OCI-LY3 (cell line): ENCODE measurements around the gene CTH.
"Not testable (repeated sequence)": the region's sequence is repeated elsewhere in the genome, so short reads cannot be mapped to it uniquely, and the experiment has no call there.

Source experiments
- H2AFZ ChIP-seq: fragments of 200-600, 300-600 bp; shearing (Covaris generic); 2 replicates; pipeline ENCODE4 v1.6.0; 2014; ENCODE audit warnings: antibody characterized with exemption, low read depth, low read length
- H3K27ac ChIP-seq: fragments of 200-600, 300-600 bp; sonication (generic); 2 replicates; pipeline ENCODE4 v1.5.1; 2014; ENCODE audit warnings: mild to moderate bottlenecking, low read length, moderate library complexity, mixed read lengths
- H3K27me3 ChIP-seq: fragments of 200-600, 300-600 bp; sonication (generic); 2 replicates; pipeline ENCODE4 v1.6.1; 2014; ENCODE audit warnings: low read depth, low read length, mixed read lengths
- H3K36me3 ChIP-seq: fragments of 200-600, 300-600 bp; sonication (generic); replicated peaks from 2 replicates; pipeline ENCODE3; 2014; ENCODE audit warnings: low read depth, low read length, mixed read lengths
- H3K4me1 ChIP-seq: fragments of 300-600, 200-600 bp; sonication (generic); 2 replicates; pipeline ENCODE4 v1.6.1; 2014; ENCODE audit warnings: low read length, mixed read lengths
- H3K4me2 ChIP-seq: fragments of 200-600, 300-600 bp; sonication (generic); 2 replicates; pipeline ENCODE4 v1.6.1; 2014; ENCODE audit warnings: low read length, mixed read lengths
- H3K4me3 ChIP-seq: fragments of 300-600, 200-600 bp; sonication (generic); 2 replicates; pipeline ENCODE4 v1.5.1; 2014; ENCODE audit warnings: antibody characterized with exemption, mild to moderate bottlenecking, low read length, moderate library complexity
- H3K79me2 ChIP-seq: fragments of 300-600, 200-600 bp; shearing (Covaris generic); 2 replicates; pipeline ENCODE4 v1.6.1; 2014; ENCODE audit warnings: mild to moderate bottlenecking, low read length, mixed read lengths
- H3K9ac ChIP-seq: fragments of 300-600, 200-600 bp; shearing (Covaris generic); 2 replicates; pipeline ENCODE4 v1.6.0; 2014; ENCODE audit warnings: mild to moderate bottlenecking, low read length, moderate library complexity
- H3K9me3 ChIP-seq: fragments of 200-600, 300-600 bp; shearing (Covaris generic); 2 replicates; pipeline ENCODE4 v1.6.1; 2014; ENCODE audit warnings: low read length, mixed read lengths; ENCODE audit not compliant: insufficient read depth
- H4K20me1 ChIP-seq: fragments of 200-600, 300-600 bp; sonication (generic); 2 replicates; pipeline ENCODE4 v1.6.1; 2016; ENCODE audit warnings: low read length, mixed read lengths; ENCODE audit not compliant: insufficient read depth
- CTCF ChIP-seq: fragments of 200-600, 300-600 bp; sonication (generic); IDR thresholded peaks from 2 replicates; pipeline ENCODE4 v1.5.1; 2014; ENCODE audit warnings: antibody characterized with exemption, low read length, low read depth
- EZH2phosphoT487 ChIP-seq: fragments of 200-600 bp; shearing (Covaris generic); IDR thresholded peaks from 2 replicates; pipeline ENCODE4 v1.6.1; 2018; ENCODE audit warnings: antibody characterized with exemption, mixed run types, low read depth

The CTH gene

GRCh38 chr1:70477090-70477489 lies 66.0 kb downstream of the CTH start:
- Histone ChIP-seq H2AFZ (no peak overlapping the region), H3K4me2 (no peak overlapping the region), H3K4me1 (peaks cover 5% of the 10 kb centered on the region), H3K4me3 (no peak overlapping the region), H4K20me1 (no peaks in the 10 kb centered on the region), H3K9me3 (no peaks in the 10 kb centered on the region), H3K9ac (no peak overlapping the region), H3K27ac (no peak overlapping the region), H3K79me2 (no peaks in the 10 kb centered on the region), H3K27me3 (no peaks in the 10 kb centered on the region), H3K36me3 (no peaks in the 10 kb centered on the region)
- TF ChIP-seq CTCF (no peak), EZH2phosphoT487 (no peak)

- not testable (repeated sequence) for H3K27me3 ChIP-seq, H3K4me3 ChIP-seq, H3K36me3 ChIP-seq, H3K4me2 ChIP-seq, H3K79me2 ChIP-seq, H3K9me3 ChIP-seq, H4K20me1 ChIP-seq, H3K4me1 ChIP-seq, H2AFZ ChIP-seq, H3K27ac ChIP-seq, H3K9ac ChIP-seq
Measured at GRCh38 chr1:70477905-70478304, 66.8 kb downstream of the CTH start.

- Histone ChIP-seq H3K9ac (no peak overlapping the region), H3K79me2 (no peaks in the 10 kb centered on the region), H3K4me3 (no peak overlapping the region), H3K9me3 (no peaks in the 10 kb centered on the region), H2AFZ (no peak overlapping the region), H3K27me3 (no peaks in the 10 kb centered on the region), H3K36me3 (no peaks in the 10 kb centered on the region), H3K27ac (no peak overlapping the region), H3K4me2 (no peak overlapping the region), H3K4me1 (peaks cover 5% of the 10 kb centered on the region), H4K20me1 (no peaks in the 10 kb centered on the region)
- TF ChIP-seq CTCF (no peak), EZH2phosphoT487 (no peak)
Measured at GRCh38 chr1:70483342-70483741, 72.3 kb downstream of the CTH start.

- no peak overlapping the region for H3K4me3 ChIP-seq
- TF ChIP-seq EZH2phosphoT487 (no peak), CTCF (no peak)
- no peaks in the 10 kb centered on the region for H3K27me3 ChIP-seq
- no peak overlapping the region for H2AFZ ChIP-seq
- H3K27ac ChIP-seq, result no peak overlapping the region
- no peaks in the 10 kb centered on the region for H3K36me3 ChIP-seq
- H4K20me1 ChIP-seq, result no peaks in the 10 kb centered on the region
- H3K4me2 ChIP-seq, result no peak overlapping the region
- peaks cover 5% of the 10 kb centered on the region for H3K4me1 ChIP-seq
- H3K9me3 ChIP-seq, result no peaks in the 10 kb centered on the region
- no peak overlapping the region for H3K9ac ChIP-seq
- H3K79me2 ChIP-seq, result no peaks in the 10 kb centered on the region
Measured at GRCh38 chr1:70485624-70486023, 74.6 kb downstream of the CTH start.
